CD8-positive, alpha-beta memory T cell (primary cell): Measurements from ENCODE around the gene S100A7. TPM values are rescaled to one million over a fixed set of nuclear protein-coding genes. Genes with fewer than 3 reads are reported as not detected.
"Not testable (repeated sequence)": the region's sequence is repeated elsewhere in the genome, so short reads cannot be mapped to it uniquely, and the experiment has no call there.

Experiments
- CTCF ChIA-PET: fragments of 350-600 bp; sonication (Branson Sonifier 250); formaldehyde crosslinking; loops from one replicate; lab custom pipeline; 2021; ENCODE audit warnings: antibody characterized with exemption; lab: Charles Lee
- POLR2A ChIA-PET: fragments of 350-600 bp; sonication (Branson Sonifier 250); formaldehyde crosslinking; loops from one replicate; lab custom pipeline; 2021; ENCODE audit warnings: antibody characterized with exemption; lab: Charles Lee
- DNase-seq, 5 donors: peaks; one replicate each; pipeline versions ENCODE4 v3.0.0 to v3.0.0-alpha.2; 2020 to 2022; ENCODE audit warnings: mixed read lengths in 1 of 5
- H3K27ac ChIP-seq: one replicate; pipeline ENCODE4 v1.7.0; 2013; ENCODE audit warnings: low read depth, mild to moderate bottlenecking, low read length, moderate library complexity
- H3K27me3 ChIP-seq: 2 replicates; pipeline ENCODE4 v1.7.0; 2013; ENCODE audit warnings: low read length, mild to moderate bottlenecking; ENCODE audit not compliant: insufficient read depth, poor library complexity, severe bottlenecking
- H3K36me3 ChIP-seq: 2 replicates; pipeline ENCODE4 v1.7.0; 2013; ENCODE audit warnings: mild to moderate bottlenecking, low read length, moderate library complexity; ENCODE audit not compliant: insufficient read depth
- H3K4me1 ChIP-seq: 2 replicates; pipeline ENCODE4 v1.7.0; 2013; ENCODE audit warnings: mild to moderate bottlenecking, low read length, moderate library complexity; ENCODE audit not compliant: insufficient read depth
- H3K4me3 ChIP-seq: 2 replicates; pipeline ENCODE4 v1.7.0; 2013; ENCODE audit warnings: mild to moderate bottlenecking, low read length
- H3K9me3 ChIP-seq: 2 replicates; pipeline ENCODE4 v1.7.0; 2013; ENCODE audit warnings: mild to moderate bottlenecking, low read length
- H3K27ac Mint-ChIP-seq, 8 donors: one replicate each; pipeline ENCODE4 v1.8.0; 2020 to 2021; ENCODE audit warnings: mixed read lengths in 8 of 8, mild to moderate bottlenecking in 6 of 8, inconsistent platforms in 3 of 8, moderate library complexity in 3 of 8
- H3K27me3 Mint-ChIP-seq, 2 donors: one replicate each; pipeline ENCODE4 v1.8.0; 2020 to 2021; ENCODE audit warnings: mixed read lengths in 2 of 2, mild to moderate bottlenecking in 1 of 2, moderate library complexity in 1 of 2
- H3K36me3 Mint-ChIP-seq, 3 donors: one replicate each; pipeline ENCODE4 v1.8.0; 2020 to 2021; ENCODE audit warnings: mixed read lengths in 3 of 3, inconsistent platforms in 1 of 3, mild to moderate bottlenecking in 1 of 3
- H3K4me1 Mint-ChIP-seq, 3 donors: one replicate each; pipeline ENCODE4 v1.8.0; 2020 to 2021; ENCODE audit warnings: mixed read lengths in 3 of 3, inconsistent platforms in 1 of 3, mild to moderate bottlenecking in 1 of 3
- H3K4me3 Mint-ChIP-seq, 7 donors: one replicate each; pipeline ENCODE4 v1.8.0; 2020 to 2021; ENCODE audit warnings: mixed read lengths in 7 of 7, mild to moderate bottlenecking in 6 of 7, moderate library complexity in 4 of 7, inconsistent platforms in 2 of 7
- H3K9me3 Mint-ChIP-seq, 5 donors: one replicate each; pipeline ENCODE4 v1.8.0; 2020 to 2022; ENCODE audit warnings: mixed read lengths in 5 of 5, mild to moderate bottlenecking in 3 of 5, moderate library complexity in 2 of 5, inconsistent platforms in 1 of 5
- polyA plus RNA-seq: library from polyadenylated mRNA; unstranded; fragments of 300-500 nt; fragmentation: Illumina TruSeq; gene quantifications from one replicate; pipeline ENCODE4 v1.2.3, GENCODE V29; 2021
- total RNA-seq, 2 experiments: library from RNA; stranded (reverse); gene quantifications; one replicate each; pipeline ENCODE4 v1.2.3, GENCODE V29; 2021

The S100A7 gene
- total and polyA plus RNA-seq, 3 experiments from 2014 or later: not detected

DNA sequence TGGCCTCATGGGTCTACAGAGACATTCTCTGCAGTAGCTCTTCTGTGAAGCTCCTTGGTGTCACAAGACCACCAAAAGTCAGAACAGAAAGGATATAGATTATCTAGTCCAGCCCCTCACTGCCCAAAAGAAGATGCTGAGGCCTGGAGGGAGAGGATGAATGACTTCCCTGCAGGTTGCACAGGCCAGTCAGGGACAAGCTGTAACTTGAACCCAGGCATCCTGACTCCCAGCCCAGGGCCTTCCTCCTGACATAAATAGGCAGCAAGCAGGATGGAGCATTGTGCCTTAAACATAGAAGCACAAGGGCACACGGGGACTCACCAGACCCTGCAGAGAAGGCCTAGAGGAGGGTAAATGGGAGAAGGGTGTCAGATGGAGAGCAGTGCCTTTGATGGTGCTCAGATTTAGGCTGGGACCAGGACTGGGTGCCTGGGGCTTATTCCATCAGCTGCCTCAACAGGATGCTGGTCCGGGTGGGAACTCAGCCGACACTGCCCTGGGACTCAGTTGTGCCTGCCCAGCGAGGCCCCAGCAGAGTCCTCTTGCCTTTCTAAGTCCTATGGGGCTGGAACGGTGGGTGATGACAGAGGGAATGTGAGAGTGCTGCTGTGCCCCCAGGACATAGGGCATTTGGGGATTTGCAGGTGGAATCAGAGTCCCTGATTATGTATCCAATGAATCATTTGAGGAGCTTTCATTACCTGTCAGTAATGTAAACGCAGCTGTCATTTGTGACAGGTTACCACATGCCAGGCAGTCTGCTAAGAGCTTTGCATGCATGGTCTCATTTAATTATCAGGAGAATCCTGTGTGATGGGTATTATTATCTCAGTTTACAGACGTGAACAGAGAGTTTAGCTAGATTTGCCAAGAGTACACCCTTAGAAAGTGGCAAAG lies 30.9 kb downstream of the S100A7 start:
- Histone ChIP-seq H3K27me3 (no peaks in the 10 kb centered on the region), H3K4me3 (no peak overlapping the region), H3K27ac (no peak overlapping the region), H3K9me3 (no peaks in the 10 kb centered on the region), H3K36me3 (no peaks in the 10 kb centered on the region), H3K4me1 (no peaks in the 10 kb centered on the region)
- POLR2A ChIA-PET: no interaction called here
- no peak overlapping the region for H3K27ac Mint-ChIP-seq
- H3K27me3 Mint-ChIP-seq: peaks cover 30 to 51% of the 10 kb centered on the region in 2 donors
- H3K4me3 Mint-ChIP-seq: peak overlapping the region in 1 of 7 donors; percentile 52
- no peaks in the 10 kb centered on the region for H3K4me1 Mint-ChIP-seq
- CTCF ChIA-PET: no interaction called here
- H3K9me3 Mint-ChIP-seq: peaks cover 0 to 2% (median 0%) of the 10 kb centered on the region in 5 donors
- no peak for DNase-seq
- H3K36me3 Mint-ChIP-seq: no peaks in the 10 kb centered on the region

DNA sequence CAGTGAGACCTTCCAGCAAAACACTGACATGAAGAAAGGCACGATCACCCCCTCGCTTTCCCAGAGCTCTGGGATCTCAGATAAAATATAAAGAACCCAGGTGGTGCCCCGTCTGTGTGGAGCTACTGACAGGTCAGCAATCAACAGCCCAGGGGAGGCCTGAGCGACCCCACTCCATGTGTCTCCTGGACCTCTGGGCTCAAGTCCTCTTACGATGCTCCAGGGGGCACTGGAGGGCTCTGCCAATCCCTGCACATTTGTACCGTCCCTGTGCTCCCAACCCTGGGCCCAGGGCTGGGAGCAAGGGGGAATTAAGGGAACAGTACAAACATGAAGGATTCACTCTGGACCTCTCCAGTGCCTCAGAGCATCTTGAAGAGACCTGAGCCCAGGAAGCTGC lies 31.7 kb downstream of the S100A7 start:
- Histone ChIP-seq H3K27me3 (no peaks in the 10 kb centered on the region), H3K9me3 (no peaks in the 10 kb centered on the region), H3K4me3 (no peak overlapping the region), H3K36me3 (no peaks in the 10 kb centered on the region), H3K4me1 (no peaks in the 10 kb centered on the region), H3K27ac (no peak overlapping the region)
- Mint-ChIP-seq H3K4me3 (no peak overlapping the region), H3K36me3 (no peaks in the 10 kb centered on the region), H3K9me3 (peaks cover 0 to 4% (median 0%) of the 10 kb centered on the region in 5 donors), H3K4me1 (no peaks in the 10 kb centered on the region), H3K27me3 (peaks cover 35 to 52% of the 10 kb centered on the region in 2 donors), H3K27ac (no peak overlapping the region)
- ChIA-PET POLR2A (no interaction called here), CTCF (no interaction called here)
- no peak for DNase-seq

DNA sequence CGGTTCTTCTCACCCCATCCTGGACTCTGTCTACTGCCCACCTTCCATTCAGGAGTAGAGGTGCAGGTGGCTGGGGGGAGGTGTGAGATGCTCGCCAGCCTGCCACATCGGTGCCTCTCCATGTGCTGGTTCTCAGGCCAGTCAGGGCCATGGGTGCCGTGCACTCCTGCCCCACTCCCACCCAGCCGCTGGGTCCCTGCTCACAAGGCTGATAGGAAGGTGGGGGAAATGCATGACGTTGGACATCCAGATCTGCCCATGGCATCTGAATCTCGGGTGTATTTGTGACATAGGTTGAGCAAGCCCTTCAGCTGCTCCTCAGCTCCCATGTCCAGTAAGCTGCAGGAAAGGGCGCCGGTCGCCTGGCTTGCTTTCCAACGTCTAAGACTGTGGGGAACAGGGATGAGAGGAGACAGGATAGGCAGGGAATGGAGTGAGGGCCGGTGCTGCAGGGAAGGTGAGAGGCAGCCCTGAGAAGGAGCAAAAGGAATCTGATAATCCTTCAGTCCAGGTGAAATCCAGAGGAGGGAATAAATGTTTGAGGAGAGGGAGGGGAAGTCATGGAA lies 32.3 kb downstream of the S100A7 start:
- Histone ChIP-seq H3K27me3 (no peaks in the 10 kb centered on the region), H3K4me3 (no peak overlapping the region), H3K27ac (no peak overlapping the region), H3K4me1 (no peaks in the 10 kb centered on the region), H3K36me3 (no peaks in the 10 kb centered on the region), H3K9me3 (no peaks in the 10 kb centered on the region)
- Mint-ChIP-seq H3K4me3 (no peak overlapping the region), H3K4me1 (no peaks in the 10 kb centered on the region), H3K9me3 (peaks cover 0 to 4% (median 0%) of the 10 kb centered on the region in 5 donors), H3K27ac (no peak overlapping the region), H3K27me3 (peaks cover 33 to 58% of the 10 kb centered on the region in 2 donors), H3K36me3 (no peaks in the 10 kb centered on the region)
- POLR2A ChIA-PET: no interaction called here
- CTCF ChIA-PET: no interaction called here
- DNase-seq: no peak

DNA sequence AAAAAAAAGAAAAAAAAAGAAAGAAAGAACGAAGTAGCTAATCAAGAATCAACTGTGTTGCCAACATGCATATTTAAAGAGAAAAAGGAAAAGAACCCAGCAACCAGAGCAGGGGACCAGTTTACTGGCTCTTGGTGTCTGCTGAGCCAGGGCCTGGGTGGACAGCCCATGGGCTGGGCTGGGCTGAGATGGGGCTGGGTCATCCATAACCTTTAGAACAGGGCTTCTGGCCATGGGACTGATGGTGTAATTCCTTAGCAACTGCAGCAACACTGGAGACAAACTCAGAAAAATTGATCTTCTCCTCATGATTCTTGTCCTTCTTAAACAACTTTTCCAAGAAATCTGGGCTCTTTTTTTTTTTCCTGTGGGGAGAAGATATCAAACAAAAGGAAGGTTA lies 33.6 kb downstream of the S100A7 start:
- Mint-ChIP-seq H3K4me3 (no peak overlapping the region), H3K27me3 (peaks cover 31 to 57% of the 10 kb centered on the region in 2 donors), H3K9me3 (peaks cover 0 to 4% (median 0%) of the 10 kb centered on the region in 5 donors), H3K36me3 (no peaks in the 10 kb centered on the region), H3K27ac (no peak overlapping the region), H3K4me1 (no peaks in the 10 kb centered on the region)
- POLR2A ChIA-PET: no interaction called here
- no peak overlapping the region for H3K27ac ChIP-seq
- no peaks in the 10 kb centered on the region for H3K36me3 ChIP-seq
- DNase-seq: no peak
- no peaks in the 10 kb centered on the region for H3K9me3 ChIP-seq
- CTCF ChIA-PET: no interaction called here
- no peaks in the 10 kb centered on the region for H3K4me1 ChIP-seq
- H3K27me3 ChIP-seq: no peaks in the 10 kb centered on the region
- no peak overlapping the region for H3K4me3 ChIP-seq

DNA sequence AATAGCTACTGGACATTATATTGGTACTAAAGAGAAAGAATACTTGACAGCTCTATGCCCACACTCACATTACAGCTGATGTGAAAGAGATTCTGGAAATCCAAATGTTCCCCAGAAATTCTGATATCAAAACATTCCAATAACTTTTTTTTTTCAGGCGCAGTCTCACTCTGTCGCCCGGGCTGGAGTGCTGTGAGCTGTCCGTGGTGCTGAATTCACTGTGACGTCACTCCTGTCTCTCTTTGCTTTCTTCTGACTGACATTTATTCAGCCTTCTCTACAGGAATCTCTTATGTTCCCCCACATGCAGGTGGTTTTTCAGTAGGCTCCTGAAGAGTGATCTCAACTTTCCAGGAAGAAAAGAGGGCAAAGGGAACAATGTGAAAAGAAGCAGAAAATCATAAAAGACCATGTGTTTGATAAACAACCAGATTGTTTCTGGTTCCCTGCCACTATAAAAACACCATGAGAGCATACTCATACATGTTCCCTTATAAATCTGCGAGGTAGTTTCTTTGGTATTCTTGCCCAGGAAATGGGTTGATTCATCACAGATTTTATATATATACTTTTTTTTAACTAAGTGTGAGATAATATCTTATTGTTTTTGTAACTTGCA lies 37.9 kb downstream of the S100A7 start:
- Mint-ChIP-seq H3K9me3 (peaks cover 0 to 4% (median 0%) of the 10 kb centered on the region in 5 donors), H3K36me3 (no peaks in the 10 kb centered on the region), H3K4me3 (no peak overlapping the region), H3K27me3 (peaks cover 32 to 70% of the 10 kb centered on the region in 2 donors), H3K27ac (no peak overlapping the region), H3K4me1 (no peaks in the 10 kb centered on the region)
- H3K27ac ChIP-seq: no peak overlapping the region
- H3K4me1 ChIP-seq: no peaks in the 10 kb centered on the region
- peak; percentile 37 to 73 (median 44) for DNase-seq
- no peak overlapping the region for H3K4me3 ChIP-seq
- no peaks in the 10 kb centered on the region for H3K9me3 ChIP-seq
- no peaks in the 10 kb centered on the region for H3K27me3 ChIP-seq
- H3K36me3 ChIP-seq: no peaks in the 10 kb centered on the region
- CTCF ChIA-PET: no interaction called here
- POLR2A ChIA-PET: no interaction called here

DNA sequence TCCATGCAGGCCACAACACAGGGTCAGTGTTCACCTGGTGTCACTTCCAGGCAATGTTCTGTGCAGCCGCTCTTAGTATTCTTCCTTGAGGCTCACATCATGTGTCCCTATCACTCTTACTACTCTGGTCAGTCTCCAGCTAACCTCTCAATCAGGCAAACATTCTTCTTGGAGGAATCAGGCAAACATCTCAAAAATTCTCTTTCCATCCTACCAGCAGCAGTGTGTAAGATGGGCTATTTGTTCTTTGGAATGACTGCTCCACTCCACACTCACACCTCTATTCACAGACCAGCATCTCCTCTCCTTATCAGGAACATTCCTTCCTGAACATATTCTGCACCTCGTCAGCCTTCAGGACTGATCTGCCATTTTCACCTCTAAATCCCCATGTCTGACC lies 40.1 kb downstream of the S100A7 start:
- Mint-ChIP-seq H3K4me3 (no peak overlapping the region), H3K27me3 (peaks cover 27 to 61% of the 10 kb centered on the region in 2 donors), H3K27ac (peak overlapping the region in 1 of 8 donors; percentile 1), H3K9me3 (peaks cover 0 to 4% (median 0%) of the 10 kb centered on the region in 5 donors), H3K36me3 (no peaks in the 10 kb centered on the region), H3K4me1 (no peaks in the 10 kb centered on the region)
- H3K27ac ChIP-seq: no peak overlapping the region
- H3K9me3 ChIP-seq: no peaks in the 10 kb centered on the region
- H3K4me1 ChIP-seq: no peaks in the 10 kb centered on the region
- no peak for DNase-seq
- CTCF ChIA-PET: no interaction called here
- POLR2A ChIA-PET: no interaction called here
- H3K27me3 ChIP-seq: no peaks in the 10 kb centered on the region
- H3K4me3 ChIP-seq: no peak overlapping the region
- no peaks in the 10 kb centered on the region for H3K36me3 ChIP-seq

DNA sequence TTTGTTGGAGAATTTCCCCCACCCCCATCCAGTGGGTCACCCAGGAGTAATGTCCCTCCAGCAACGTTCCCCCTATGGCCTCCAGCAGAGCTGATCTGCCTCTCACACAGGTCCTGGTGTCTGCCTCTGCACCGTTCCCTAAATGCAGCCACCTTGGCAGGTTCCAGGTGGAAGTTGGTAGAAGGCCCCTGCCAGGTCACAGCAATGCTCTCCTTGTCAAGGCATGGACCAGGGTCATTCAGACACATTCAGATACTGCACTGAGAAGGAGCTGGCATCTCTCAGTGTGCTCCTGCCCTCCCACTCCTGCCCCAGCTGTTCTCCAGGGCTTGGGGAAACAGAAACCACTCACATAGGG lies 41.0 kb downstream of the S100A7 start:
- H3K27ac ChIP-seq, H3K4me3 ChIP-seq, DNase-seq, H3K4me3 Mint-ChIP-seq, H3K4me1 Mint-ChIP-seq, H3K36me3 Mint-ChIP-seq, H3K9me3 Mint-ChIP-seq, CTCF ChIA-PET, H3K36me3 ChIP-seq, H3K27me3 ChIP-seq, H3K4me1 ChIP-seq, POLR2A ChIA-PET, H3K9me3 ChIP-seq, H3K27ac Mint-ChIP-seq: not testable (repeated sequence)
- H3K27me3 Mint-ChIP-seq: peaks cover 20 to 57% of the 10 kb centered on the region in 2 donors

DNA sequence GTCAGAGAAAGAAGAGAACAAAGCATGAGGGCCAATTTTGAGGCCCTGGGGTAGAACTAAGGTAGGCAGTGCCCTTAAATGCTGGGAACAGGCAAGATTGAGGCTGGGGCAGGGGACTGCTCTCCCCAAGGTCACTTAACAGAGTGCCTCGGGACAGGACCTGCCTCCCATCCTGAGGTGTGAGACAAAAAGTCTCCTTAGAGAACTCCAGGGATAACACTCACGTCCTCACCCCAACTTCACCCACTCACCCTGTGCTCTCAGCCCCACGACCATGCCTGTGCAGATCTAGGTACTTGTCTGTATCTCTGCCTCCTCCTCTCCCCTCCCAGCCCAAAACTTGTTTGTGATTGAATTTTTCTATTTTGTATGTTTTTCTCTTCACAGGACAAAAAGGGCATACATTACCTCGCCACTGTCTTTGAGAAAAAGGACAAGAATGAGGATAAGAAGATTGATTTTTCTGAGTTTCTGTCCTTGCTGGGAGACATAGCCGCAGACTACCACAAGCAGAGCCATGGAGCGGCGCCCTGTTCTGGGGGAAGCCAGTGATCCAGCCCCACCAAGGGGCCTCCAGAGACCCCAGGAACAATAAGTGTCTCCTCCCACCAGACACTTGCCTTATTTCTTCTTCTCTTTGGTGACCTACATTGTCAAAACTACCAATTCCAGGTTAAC lies 41.6 kb downstream of the S100A7 start:
- H3K27ac Mint-ChIP-seq, H3K27ac ChIP-seq, H3K4me3 ChIP-seq, H3K4me1 Mint-ChIP-seq, H3K36me3 Mint-ChIP-seq, POLR2A ChIA-PET, CTCF ChIA-PET, H3K4me3 Mint-ChIP-seq, DNase-seq, H3K9me3 Mint-ChIP-seq, H3K4me1 ChIP-seq, H3K27me3 ChIP-seq, H3K9me3 ChIP-seq, H3K36me3 ChIP-seq: not testable (repeated sequence)
- peaks cover 16 to 52% of the 10 kb centered on the region in 2 donors for H3K27me3 Mint-ChIP-seq
